NT2/D1 (cell line): ENCODE data around the gene SCAF8.

Experiments
- SUZ12 ChIP-seq: IDR thresholded peaks from 2 replicates; pipeline ENCODE4 v1.6.1; 2011; ENCODE audit not compliant: insufficient read length, insufficient read depth; ENCODE audit errors: extremely low read depth
- ZNF274 ChIP-seq: IDR thresholded peaks from 2 replicates; pipeline ENCODE4 v1.6.1; 2011; ENCODE audit warnings: mild to moderate bottlenecking, low read depth, low read length

- TF ChIP-seq ZNF274 (no peak), SUZ12 (no peak)
These were observed 556 bp upstream of the SCAF8 start for GRCh38 chr6:154732538-154733182.
